DOHH2 (cell line): Measurements from ENCODE around the gene BOK.

ENCODE experiments used
- H3F3A ChIP-seq: fragments of 200-600 bp; sonication (generic), shearing (Covaris generic); 2 replicates; pipeline ENCODE4 v1.6.0; 2016; ENCODE audit warnings: antibody characterized with exemption, mild to moderate bottlenecking; ENCODE audit not compliant: control insufficient read depth, insufficient read depth
- H3K27ac ChIP-seq: fragments of 200-600 bp; sonication (generic); 2 replicates; pipeline ENCODE4 v1.5.1; 2014; ENCODE audit warnings: low read depth, mild to moderate bottlenecking, low read length, moderate library complexity
- H3K27me3 ChIP-seq: fragments of 200-600 bp; sonication (generic); 2 replicates; pipeline ENCODE4 v1.6.1; 2014; ENCODE audit warnings: mild to moderate bottlenecking, low read length, mixed read lengths; ENCODE audit not compliant: control insufficient read depth
- H3K36me3 ChIP-seq: fragments of 200-600 bp; sonication (generic); 2 replicates; pipeline ENCODE4 v1.6.1; 2014; ENCODE audit warnings: mild to moderate bottlenecking, low read length, moderate library complexity, mixed read lengths; ENCODE audit not compliant: control insufficient read depth
- H3K4me1 ChIP-seq: fragments of 200-600 bp; sonication (generic); 2 replicates; pipeline ENCODE4 v1.6.1; 2014; ENCODE audit warnings: mild to moderate bottlenecking, low read length, mixed read lengths; ENCODE audit not compliant: control insufficient read depth
- H3K4me2 ChIP-seq: fragments of 200-600 bp; sonication (generic); 2 replicates; pipeline ENCODE4 v1.6.0; 2014; ENCODE audit warnings: mild to moderate bottlenecking, low read length, moderate library complexity
- H3K4me3 ChIP-seq: fragments of 200-600 bp; sonication (generic); 2 replicates; pipeline ENCODE4 v1.5.1; 2014; ENCODE audit warnings: mild to moderate bottlenecking, low read length, mixed read lengths
- H3K79me2 ChIP-seq: fragments of 200-600 bp; sonication (generic); 2 replicates; pipeline ENCODE4 v1.6.1; 2014; ENCODE audit warnings: mild to moderate bottlenecking, low read length, mixed read lengths; ENCODE audit not compliant: control insufficient read depth
- H3K9me2 ChIP-seq: fragments of 200-600 bp; sonication (generic); replicated peaks from 2 replicates; pipeline ENCODE4 v1.6.1; 2014; ENCODE audit warnings: mild to moderate bottlenecking, low read length, mixed read lengths; ENCODE audit not compliant: control insufficient read depth
- H3K9me3 ChIP-seq: fragments of 200-600 bp; sonication (generic); 2 replicates; pipeline ENCODE4 v1.6.1; 2014; ENCODE audit warnings: antibody characterized with exemption, low read length, mixed read lengths; ENCODE audit not compliant: control insufficient read depth, insufficient read depth
- H4K20me1 ChIP-seq: fragments of 200-600 bp; sonication (generic); 2 replicates; pipeline ENCODE4 v1.6.0; 2014; ENCODE audit warnings: low read depth, mild to moderate bottlenecking, antibody characterized with exemption, low read length, moderate library complexity; ENCODE audit not compliant: control insufficient read depth, insufficient read depth
- EZH2phosphoT487 ChIP-seq: fragments of 200-600 bp; sonication (generic); IDR thresholded peaks from 2 replicates; pipeline ENCODE4 v1.6.1; 2017; ENCODE audit warnings: borderline replicate concordance, mild to moderate bottlenecking, antibody characterized with exemption, low read length, moderate library complexity, mixed read lengths
- TF ChIP-seq, protein P1 (sequence below): fragments of 200-600 bp; sonication (generic); IDR thresholded peaks from one replicate; pipeline ENCODE4 v1.5.1; 2014; ENCODE audit warnings: antibody characterized with exemption, mild to moderate bottlenecking, low read depth, low read length; ENCODE audit not compliant: poor library complexity, severe bottlenecking

Gene BOK

DNA sequence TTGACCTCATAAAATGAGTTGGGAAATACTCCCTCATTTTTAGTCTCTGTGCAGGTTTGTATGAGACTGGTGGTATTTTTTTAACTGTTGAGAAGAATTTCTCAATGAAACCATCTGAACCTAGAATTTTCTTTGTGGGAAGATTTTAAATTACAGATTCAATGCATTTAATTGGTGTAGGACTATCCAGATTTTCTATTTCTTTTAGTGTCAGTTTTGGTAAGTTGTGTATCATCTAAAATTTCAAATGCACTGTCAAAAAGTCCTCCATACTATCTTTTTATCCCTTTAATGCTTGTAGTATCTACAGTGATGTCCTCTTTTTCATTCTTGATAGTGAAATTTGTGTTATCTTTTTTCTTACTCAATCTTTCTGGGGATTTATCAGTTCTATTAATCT, 1.8 kb upstream of the BOK start:
- no peak for TF ChIP-seq EZH2phosphoT487
- TF ChIP-seq, protein P1, sequence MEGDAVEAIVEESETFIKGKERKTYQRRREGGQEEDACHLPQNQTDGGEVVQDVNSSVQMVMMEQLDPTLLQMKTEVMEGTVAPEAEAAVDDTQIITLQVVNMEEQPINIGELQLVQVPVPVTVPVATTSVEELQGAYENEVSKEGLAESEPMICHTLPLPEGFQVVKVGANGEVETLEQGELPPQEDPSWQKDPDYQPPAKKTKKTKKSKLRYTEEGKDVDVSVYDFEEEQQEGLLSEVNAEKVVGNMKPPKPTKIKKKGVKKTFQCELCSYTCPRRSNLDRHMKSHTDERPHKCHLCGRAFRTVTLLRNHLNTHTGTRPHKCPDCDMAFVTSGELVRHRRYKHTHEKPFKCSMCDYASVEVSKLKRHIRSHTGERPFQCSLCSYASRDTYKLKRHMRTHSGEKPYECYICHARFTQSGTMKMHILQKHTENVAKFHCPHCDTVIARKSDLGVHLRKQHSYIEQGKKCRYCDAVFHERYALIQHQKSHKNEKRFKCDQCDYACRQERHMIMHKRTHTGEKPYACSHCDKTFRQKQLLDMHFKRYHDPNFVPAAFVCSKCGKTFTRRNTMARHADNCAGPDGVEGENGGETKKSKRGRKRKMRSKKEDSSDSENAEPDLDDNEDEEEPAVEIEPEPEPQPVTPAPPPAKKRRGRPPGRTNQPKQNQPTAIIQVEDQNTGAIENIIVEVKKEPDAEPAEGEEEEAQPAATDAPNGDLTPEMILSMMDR, result no peak
- Histone ChIP-seq H3K9me2 (no peaks in the 10 kb centered on the region), H4K20me1 (no peaks in the 10 kb centered on the region), H3K9me3 (no peaks in the 10 kb centered on the region), H3K36me3 (no peaks in the 10 kb centered on the region), H3K4me2 (no peak overlapping the region), H3K4me3 (no peak overlapping the region), H3K79me2 (no peaks in the 10 kb centered on the region), H3K4me1 (peaks cover 8% of the 10 kb centered on the region), H3K27ac (no peak overlapping the region), H3F3A (peaks cover 5% of the 10 kb centered on the region), H3K27me3 (no peaks in the 10 kb centered on the region)

DNA sequence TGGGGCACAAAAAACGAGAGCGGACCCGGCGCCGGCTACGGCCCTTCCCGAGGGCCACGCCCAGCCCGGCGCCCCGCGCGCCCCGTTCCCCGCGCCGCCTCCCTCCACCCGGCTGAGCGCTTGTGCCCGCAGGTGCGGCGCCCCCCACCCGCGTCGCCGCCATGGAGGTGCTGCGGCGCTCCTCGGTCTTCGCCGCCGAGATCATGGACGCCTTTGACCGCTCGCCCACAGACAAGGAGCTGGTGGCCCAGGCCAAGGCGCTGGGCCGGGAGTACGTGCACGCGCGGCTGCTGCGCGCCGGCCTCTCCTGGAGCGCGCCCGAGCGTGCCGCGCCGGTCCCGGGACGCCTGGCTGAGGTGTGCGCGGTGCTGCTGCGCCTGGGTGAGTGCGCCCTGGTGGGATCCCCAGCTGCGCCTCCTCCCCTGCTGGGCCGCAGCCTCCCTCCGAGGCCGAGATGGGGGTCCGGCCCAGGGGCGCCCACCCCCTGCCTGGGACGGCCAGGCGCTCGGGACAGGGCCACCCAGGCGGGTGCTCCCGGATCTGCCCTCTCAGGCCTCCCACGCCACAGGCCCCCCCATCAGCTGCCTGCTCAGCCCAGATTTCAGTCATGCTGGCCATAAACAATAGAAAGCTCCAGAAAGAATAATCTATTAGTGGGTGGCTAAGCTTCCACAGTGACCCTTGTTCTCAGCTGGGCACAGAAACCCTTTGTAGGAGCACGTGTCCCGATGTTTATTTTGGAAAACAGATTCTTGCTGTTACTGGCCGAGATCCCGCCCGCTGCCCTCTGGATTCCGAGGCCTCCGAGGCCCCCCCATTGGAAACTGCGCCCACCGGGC, 997 bp downstream of the BOK start:
- Histone ChIP-seq H3K9me3 (no peaks in the 10 kb centered on the region), H3K4me1 (peaks cover 8% of the 10 kb centered on the region), H3F3A (peaks cover 5% of the 10 kb centered on the region), H4K20me1 (no peaks in the 10 kb centered on the region), H3K36me3 (no peaks in the 10 kb centered on the region), H3K4me2 (no peak overlapping the region), H3K27me3 (no peaks in the 10 kb centered on the region), H3K27ac (no peak overlapping the region), H3K79me2 (no peaks in the 10 kb centered on the region), H3K9me2 (no peaks in the 10 kb centered on the region), H3K4me3 (no peak overlapping the region)
- no peak for TF ChIP-seq EZH2phosphoT487
- TF ChIP-seq, protein P1, result no peak

DNA sequence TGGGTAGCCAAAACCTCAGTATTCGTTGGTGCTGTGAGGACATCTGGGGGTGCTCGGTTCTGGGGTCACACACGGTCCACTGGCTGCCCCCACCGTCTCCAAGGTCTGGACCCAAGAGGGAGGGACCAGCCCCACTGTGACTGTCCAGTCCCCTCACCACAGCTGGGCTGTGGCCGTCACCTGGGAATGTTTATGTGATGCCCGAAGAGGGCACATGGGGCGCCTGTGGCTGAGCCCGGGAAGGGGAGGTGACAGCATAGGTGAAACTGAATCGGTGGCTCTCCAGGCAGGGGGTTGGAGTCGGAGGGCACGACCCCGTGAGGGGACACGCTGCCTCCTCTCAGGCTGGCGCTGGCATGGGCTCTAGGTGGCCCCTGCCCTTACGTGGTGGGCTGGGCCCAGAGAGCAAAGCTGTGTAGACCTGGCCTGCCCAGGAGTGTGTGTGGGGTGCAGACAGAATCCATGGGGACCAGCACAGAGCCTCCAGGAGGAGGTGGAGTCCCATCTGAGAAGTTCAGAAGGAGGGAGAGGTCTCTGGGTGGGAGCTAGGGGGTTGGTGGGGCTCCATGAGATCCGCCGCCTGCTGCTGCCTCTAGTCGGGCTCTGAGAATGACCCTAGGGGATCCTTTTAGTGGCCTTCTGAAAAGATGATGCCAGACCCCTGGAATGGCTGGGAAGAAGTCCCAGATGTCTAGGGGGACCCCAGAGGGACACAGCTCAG, 1.8 kb downstream of the BOK start:
- Histone ChIP-seq H3K4me2 (no peak overlapping the region), H3K36me3 (no peaks in the 10 kb centered on the region), H4K20me1 (no peaks in the 10 kb centered on the region), H3K9me2 (no peaks in the 10 kb centered on the region), H3K4me3 (no peak overlapping the region), H3K9me3 (no peaks in the 10 kb centered on the region), H3F3A (peaks cover 5% of the 10 kb centered on the region), H3K27me3 (no peaks in the 10 kb centered on the region), H3K27ac (no peak overlapping the region), H3K79me2 (no peaks in the 10 kb centered on the region), H3K4me1 (peaks cover 8% of the 10 kb centered on the region)
- TF ChIP-seq, protein P1, result no peak
- TF ChIP-seq EZH2phosphoT487, result no peak
